Measurements from ENCODE around the gene ABCG1.

Gene ABCG1

GRCh38 chr21:42343556-42343955 lies 124.6 kb downstream of the ABCG1 start:
- H3K27ac ChIP-seq: no peak overlapping the region
- TF ChIP-seq ZFX (IDR thresholded peaks at IDR 0.05; ENCODE audit: borderline replicate concordance) (no peak), CTCF (IDR thresholded peaks at IDR 0.05) (no peak)

GRCh38 chr21:42343963-42344510 lies 125.1 kb downstream of the ABCG1 start:
- no peak overlapping the region for H3K27ac ChIP-seq
- TF ChIP-seq CTCF (IDR thresholded peaks at IDR 0.05): no peak
- TF ChIP-seq ZFX (IDR thresholded peaks at IDR 0.05; ENCODE audit: borderline replicate concordance): no peak

GRCh38 chr21:42344631-42345030 lies 125.7 kb downstream of the ABCG1 start:
- H3K27ac ChIP-seq: no peak overlapping the region
- TF ChIP-seq ZFX (IDR thresholded peaks at IDR 0.05; ENCODE audit: borderline replicate concordance) (no peak), CTCF (IDR thresholded peaks at IDR 0.05) (no peak)

- H3K27ac ChIP-seq: no peak overlapping the region
- TF ChIP-seq ZFX (IDR thresholded peaks at IDR 0.05; ENCODE audit: borderline replicate concordance): no peak
Measured at GRCh38 chr21:42346441-42346840, 127.5 kb downstream of the ABCG1 start.
